ENCODE measurements around the gene MARCHF11. TPM values are rescaled to one million over a fixed set of nuclear protein-coding genes. Genes with fewer than 3 reads are reported as not detected.

Gene MARCHF11
- total and polyA plus RNA-seq, 2 experiments from 2014 or later: 5.1 to 6.4 TPM

GRCh38 chr5:16061163-16061562 lies 118.4 kb downstream of the MARCHF11 start:
- TF ChIP-seq, protein P1, sequence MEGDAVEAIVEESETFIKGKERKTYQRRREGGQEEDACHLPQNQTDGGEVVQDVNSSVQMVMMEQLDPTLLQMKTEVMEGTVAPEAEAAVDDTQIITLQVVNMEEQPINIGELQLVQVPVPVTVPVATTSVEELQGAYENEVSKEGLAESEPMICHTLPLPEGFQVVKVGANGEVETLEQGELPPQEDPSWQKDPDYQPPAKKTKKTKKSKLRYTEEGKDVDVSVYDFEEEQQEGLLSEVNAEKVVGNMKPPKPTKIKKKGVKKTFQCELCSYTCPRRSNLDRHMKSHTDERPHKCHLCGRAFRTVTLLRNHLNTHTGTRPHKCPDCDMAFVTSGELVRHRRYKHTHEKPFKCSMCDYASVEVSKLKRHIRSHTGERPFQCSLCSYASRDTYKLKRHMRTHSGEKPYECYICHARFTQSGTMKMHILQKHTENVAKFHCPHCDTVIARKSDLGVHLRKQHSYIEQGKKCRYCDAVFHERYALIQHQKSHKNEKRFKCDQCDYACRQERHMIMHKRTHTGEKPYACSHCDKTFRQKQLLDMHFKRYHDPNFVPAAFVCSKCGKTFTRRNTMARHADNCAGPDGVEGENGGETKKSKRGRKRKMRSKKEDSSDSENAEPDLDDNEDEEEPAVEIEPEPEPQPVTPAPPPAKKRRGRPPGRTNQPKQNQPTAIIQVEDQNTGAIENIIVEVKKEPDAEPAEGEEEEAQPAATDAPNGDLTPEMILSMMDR (IDR thresholded peaks at IDR 0.05; ENCODE audit: low read depth, low read length): no peak
- H3K27ac ChIP-seq: no peak overlapping the region
- no peak overlapping the region for H3K4me3 ChIP-seq
- no peaks in the 10 kb centered on the region for H3K27me3 ChIP-seq
- H3K36me3 ChIP-seq: no peaks in the 10 kb centered on the region
- H3K9me3 ChIP-seq (ENCODE audit: low read depth): no peaks in the 10 kb centered on the region
- DNase-seq (ENCODE audit: low read depth in 1 of 2, low spot score in 1 of 2): no peak
- H3K4me1 ChIP-seq (ENCODE audit: low read depth): no peaks in the 10 kb centered on the region

- H3K4me1 ChIP-seq (ENCODE audit: low read depth): no peaks in the 10 kb centered on the region
- no peak for DNase-seq (ENCODE audit: low read depth in 1 of 2, low spot score in 1 of 2)
- H3K4me3 ChIP-seq: no peak overlapping the region
- H3K36me3 ChIP-seq: no peaks in the 10 kb centered on the region
- H3K27me3 ChIP-seq: no peaks in the 10 kb centered on the region
- TF ChIP-seq, protein P1 (IDR thresholded peaks at IDR 0.05; ENCODE audit: low read depth, low read length): no peak
- no peak overlapping the region for H3K27ac ChIP-seq
- H3K9me3 ChIP-seq (ENCODE audit: low read depth): no peaks in the 10 kb centered on the region
Observed at GRCh38 chr5:16057277-16057676, 122.3 kb downstream of the MARCHF11 start.

DNA sequence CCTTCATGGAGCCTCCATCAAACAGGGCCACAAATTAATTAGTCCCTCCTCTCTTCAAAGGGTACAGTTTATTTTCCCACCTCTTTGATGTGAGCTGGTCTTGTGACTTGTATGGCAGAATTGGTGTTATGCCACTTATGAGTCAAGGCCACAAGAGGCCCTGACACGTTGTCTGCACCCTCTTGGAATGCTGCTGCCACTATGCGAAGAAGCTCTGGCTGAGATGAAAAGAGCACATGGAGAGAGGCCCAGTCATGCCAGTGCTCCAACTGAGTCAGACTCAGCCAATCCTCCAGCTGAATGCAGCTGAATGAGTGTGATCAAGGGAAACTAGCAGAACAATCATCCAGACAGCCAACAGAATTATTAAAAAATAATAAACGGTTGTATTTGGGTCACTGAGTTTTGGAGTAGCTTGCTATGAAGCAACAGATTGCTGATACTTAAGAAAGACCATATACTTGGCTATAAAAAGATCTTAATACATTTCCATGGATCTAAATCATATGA lies 128.3 kb downstream of the MARCHF11 start:
- H3K4me1 ChIP-seq (ENCODE audit: low read depth): no peaks in the 10 kb centered on the region
- H3K36me3 ChIP-seq: no peaks in the 10 kb centered on the region
- no peak for DNase-seq (ENCODE audit: low read depth in 1 of 2, low spot score in 1 of 2)
- H3K4me3 ChIP-seq: no peak overlapping the region
- no peaks in the 10 kb centered on the region for H3K9me3 ChIP-seq (ENCODE audit: low read depth)
- TF ChIP-seq, protein P1 (IDR thresholded peaks at IDR 0.05; ENCODE audit: low read depth, low read length): no peak
- H3K27ac ChIP-seq: no peak overlapping the region
- H3K27me3 ChIP-seq: no peaks in the 10 kb centered on the region

DNA sequence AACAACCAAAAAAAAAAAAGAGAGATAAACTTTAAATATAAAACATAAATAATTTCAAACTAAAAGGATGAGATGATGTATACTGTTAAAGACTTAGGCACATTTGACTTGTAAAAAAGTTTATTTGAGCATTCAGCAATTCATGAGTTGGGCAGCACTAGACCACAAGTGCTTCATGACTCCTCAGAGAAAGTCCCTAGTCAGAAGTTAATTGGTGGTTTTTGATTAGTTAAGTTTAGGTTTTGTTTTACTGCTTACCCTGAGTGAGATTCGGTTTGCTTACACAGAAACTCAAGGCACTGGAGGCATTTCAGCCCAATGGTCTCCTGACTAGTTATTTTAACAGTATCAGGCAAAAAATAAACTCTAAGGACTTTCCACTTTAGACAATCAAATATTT lies 129.2 kb downstream of the MARCHF11 start:
- no peak for DNase-seq (ENCODE audit: low read depth in 1 of 2, low spot score in 1 of 2)
- no peaks in the 10 kb centered on the region for H3K4me1 ChIP-seq (ENCODE audit: low read depth)
- no peak overlapping the region for H3K4me3 ChIP-seq
- no peaks in the 10 kb centered on the region for H3K36me3 ChIP-seq
- TF ChIP-seq, protein P1 (IDR thresholded peaks at IDR 0.05; ENCODE audit: low read depth, low read length): no peak
- H3K27me3 ChIP-seq: no peaks in the 10 kb centered on the region
- H3K27ac ChIP-seq: no peak overlapping the region
- H3K9me3 ChIP-seq (ENCODE audit: low read depth): no peaks in the 10 kb centered on the region

DNA sequence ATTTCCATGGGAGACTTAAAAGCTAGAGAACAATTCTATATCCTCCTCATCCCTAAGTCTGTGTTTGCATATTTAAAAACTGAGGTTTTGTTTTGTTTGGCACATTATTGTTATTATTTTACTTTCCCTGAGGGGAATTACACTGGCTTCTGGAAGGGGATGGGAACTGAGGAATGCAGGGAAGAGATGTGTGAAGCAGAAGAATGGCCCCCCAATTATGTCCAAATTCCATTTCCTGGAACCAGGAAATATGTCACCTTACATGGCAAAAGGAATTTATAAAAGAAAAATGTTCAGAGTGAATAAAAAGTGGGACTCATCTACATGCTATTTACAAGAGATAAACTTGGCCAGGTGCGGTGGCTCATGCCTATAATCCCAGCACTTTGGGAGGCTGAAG lies 129.8 kb downstream of the MARCHF11 start:
- Histone ChIP-seq H3K36me3 (no peaks in the 10 kb centered on the region), H3K4me3 (no peak overlapping the region), H3K27ac (no peak overlapping the region), H3K4me1 (ENCODE audit: low read depth) (no peaks in the 10 kb centered on the region), H3K27me3 (no peaks in the 10 kb centered on the region), H3K9me3 (ENCODE audit: low read depth) (no peaks in the 10 kb centered on the region)
- TF ChIP-seq, protein P1 (IDR thresholded peaks at IDR 0.05; ENCODE audit: low read depth, low read length): no peak
- no peak for DNase-seq (ENCODE audit: low read depth in 1 of 2, low spot score in 1 of 2)

DNA sequence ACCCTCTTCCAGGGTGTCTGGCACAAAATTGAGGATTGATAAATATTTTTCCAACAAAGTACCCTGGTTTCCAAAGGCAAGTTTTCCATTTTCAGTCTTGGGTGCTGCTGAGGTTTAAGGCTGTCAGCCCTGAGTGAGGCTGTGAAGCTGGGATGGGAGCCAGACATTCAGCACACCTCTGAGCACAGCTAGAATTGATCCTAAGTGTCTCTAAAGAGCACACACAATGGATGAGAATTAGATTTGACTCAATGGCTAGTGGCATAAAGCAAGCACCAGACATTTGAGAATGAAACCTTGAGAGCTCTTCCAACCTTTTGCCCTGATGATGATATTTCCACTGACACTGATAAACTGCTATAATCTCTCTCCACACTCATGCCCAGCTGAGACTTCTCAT lies 131.5 kb downstream of the MARCHF11 start:
- Histone ChIP-seq H3K36me3 (no peaks in the 10 kb centered on the region), H3K4me1 (ENCODE audit: low read depth) (no peaks in the 10 kb centered on the region), H3K9me3 (ENCODE audit: low read depth) (no peaks in the 10 kb centered on the region), H3K27me3 (no peaks in the 10 kb centered on the region), H3K4me3 (no peak overlapping the region), H3K27ac (no peak overlapping the region)
- TF ChIP-seq, protein P1 (IDR thresholded peaks at IDR 0.05; ENCODE audit: low read depth, low read length): no peak
- DNase-seq (ENCODE audit: low read depth in 1 of 2, low spot score in 1 of 2): no peak

All from cardiac muscle cell (in vitro differentiated cells and primary cell).